Measurements from ENCODE around the gene COL9A3.

The COL9A3 gene

DNA sequence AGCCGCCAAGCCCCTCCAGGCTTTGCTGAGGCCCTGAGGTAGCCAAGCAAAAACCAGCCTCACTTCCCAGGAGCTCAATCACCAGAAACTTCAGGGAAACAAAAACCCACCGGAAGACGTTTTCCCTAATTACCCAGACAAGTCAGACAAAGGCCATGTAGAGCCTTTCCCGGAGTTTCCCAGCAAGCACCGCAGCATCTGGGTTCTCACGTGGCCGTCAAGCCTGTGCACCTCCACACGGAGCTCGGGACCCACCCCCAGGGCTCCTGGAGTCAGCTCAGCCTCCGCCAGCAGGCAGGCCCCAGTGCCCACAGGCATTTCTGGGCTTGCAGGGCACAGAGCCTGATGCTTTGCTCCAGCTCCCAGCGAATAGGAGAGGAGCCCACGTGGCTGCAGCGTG, 30.7 kb upstream of the COL9A3 start:
- no peak overlapping the region for H3K4me3 ChIP-seq (ENCODE audit: low read length)
- TF ChIP-seq, protein P1, sequence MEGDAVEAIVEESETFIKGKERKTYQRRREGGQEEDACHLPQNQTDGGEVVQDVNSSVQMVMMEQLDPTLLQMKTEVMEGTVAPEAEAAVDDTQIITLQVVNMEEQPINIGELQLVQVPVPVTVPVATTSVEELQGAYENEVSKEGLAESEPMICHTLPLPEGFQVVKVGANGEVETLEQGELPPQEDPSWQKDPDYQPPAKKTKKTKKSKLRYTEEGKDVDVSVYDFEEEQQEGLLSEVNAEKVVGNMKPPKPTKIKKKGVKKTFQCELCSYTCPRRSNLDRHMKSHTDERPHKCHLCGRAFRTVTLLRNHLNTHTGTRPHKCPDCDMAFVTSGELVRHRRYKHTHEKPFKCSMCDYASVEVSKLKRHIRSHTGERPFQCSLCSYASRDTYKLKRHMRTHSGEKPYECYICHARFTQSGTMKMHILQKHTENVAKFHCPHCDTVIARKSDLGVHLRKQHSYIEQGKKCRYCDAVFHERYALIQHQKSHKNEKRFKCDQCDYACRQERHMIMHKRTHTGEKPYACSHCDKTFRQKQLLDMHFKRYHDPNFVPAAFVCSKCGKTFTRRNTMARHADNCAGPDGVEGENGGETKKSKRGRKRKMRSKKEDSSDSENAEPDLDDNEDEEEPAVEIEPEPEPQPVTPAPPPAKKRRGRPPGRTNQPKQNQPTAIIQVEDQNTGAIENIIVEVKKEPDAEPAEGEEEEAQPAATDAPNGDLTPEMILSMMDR (conservative IDR thresholded peaks at IDR 0.05; ENCODE audit: low read depth, low read length) = no peak
- no peak for DNase-seq (ENCODE audit: low read depth)

DNA sequence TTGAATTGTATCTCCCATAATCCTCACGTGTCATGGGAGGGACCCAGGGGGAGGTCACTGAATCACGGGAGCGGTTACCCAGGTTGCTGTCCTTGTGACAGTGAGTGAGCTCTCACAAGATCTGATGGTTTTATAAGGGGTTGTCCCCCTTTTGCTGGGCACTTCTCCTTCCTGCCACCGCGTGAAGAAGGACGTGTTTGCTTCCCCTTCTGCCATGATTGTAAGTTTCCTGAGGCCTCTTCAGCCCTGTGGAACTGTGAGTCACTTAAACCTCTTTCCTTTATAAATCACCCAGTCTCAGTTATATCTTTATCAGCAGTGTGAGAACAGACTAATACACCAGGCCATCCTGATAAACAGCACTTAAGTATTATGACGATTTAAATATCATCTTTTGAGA, 29.5 kb upstream of the COL9A3 start:
- no peak for DNase-seq (ENCODE audit: low read depth)
- TF ChIP-seq, protein P1 (conservative IDR thresholded peaks at IDR 0.05; ENCODE audit: low read depth, low read length) = no peak
- no peak overlapping the region for H3K4me3 ChIP-seq (ENCODE audit: low read length)

DNA sequence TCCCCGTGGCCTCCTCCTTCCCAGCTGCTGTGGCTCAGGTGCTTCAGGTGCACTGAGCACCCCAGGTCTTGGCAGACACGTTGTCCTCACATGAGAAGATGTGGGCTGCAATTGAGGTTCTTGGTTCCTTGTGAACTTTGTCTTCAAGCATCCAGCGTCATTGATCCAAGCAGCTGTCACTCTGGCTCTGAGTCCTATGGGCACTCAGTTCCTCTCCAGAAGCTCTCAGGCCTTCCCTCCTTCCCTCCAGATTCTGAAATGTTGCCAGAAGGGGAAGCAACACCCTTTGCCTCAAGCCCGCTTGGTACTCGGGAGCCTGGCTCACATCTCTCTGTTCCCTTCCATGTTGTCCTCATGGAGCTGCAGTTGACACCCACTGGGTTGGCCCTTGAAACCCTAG, 29.0 kb upstream of the COL9A3 start:
- DNase-seq (ENCODE audit: low read depth) = no peak
- no peak overlapping the region for H3K4me3 ChIP-seq (ENCODE audit: low read length)
- TF ChIP-seq, protein P1 (conservative IDR thresholded peaks at IDR 0.05; ENCODE audit: low read depth, low read length) = no peak

DNA sequence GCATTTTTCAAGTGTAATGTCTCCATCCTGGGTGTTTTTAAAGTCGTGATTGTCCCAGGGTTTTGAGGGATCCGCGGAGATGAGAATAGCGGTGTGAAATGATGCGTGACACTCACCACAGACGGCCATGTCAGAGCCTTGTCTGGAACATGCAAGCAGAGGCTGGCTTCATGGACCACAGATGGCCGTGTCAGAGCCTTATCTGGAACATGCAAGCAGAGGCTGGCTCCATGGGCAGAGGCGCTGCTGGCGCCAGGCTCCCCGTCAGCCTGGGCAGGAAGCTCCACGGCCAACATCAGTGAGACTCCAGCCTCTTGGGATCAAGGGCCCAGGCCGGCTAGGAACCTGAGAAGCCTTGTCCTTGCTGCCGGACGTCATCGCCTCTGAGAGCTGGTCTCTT, 28.2 kb upstream of the COL9A3 start:
- no peak for DNase-seq (ENCODE audit: low read depth)
- TF ChIP-seq, protein P1 (conservative IDR thresholded peaks at IDR 0.05; ENCODE audit: low read depth, low read length) = no peak
- no peak overlapping the region for H3K4me3 ChIP-seq (ENCODE audit: low read length)

DNA sequence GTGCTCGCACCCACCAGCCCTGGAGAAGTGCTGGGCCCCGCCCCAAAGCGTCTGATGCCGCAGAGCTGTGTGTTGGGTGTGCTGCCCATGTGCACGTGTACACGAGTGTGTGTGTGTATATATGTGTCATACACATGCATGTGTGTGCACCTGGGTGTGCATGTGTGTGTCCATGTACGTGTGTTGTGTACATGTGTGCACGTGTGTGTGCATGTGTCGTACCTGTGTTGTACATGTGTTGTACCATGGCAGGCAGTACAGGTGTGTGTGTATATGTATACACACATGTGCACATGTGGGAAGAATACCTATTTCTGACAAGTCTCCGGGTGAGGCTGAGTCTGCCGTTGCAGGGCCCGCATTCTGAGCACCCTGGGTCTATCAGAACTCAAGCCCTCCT, 26.8 kb upstream of the COL9A3 start:
- no peak overlapping the region for H3K4me3 ChIP-seq (ENCODE audit: low read length)
- no peak for DNase-seq (ENCODE audit: low read depth)
- TF ChIP-seq, protein P1 (conservative IDR thresholded peaks at IDR 0.05; ENCODE audit: low read depth, low read length) = no peak

DNA sequence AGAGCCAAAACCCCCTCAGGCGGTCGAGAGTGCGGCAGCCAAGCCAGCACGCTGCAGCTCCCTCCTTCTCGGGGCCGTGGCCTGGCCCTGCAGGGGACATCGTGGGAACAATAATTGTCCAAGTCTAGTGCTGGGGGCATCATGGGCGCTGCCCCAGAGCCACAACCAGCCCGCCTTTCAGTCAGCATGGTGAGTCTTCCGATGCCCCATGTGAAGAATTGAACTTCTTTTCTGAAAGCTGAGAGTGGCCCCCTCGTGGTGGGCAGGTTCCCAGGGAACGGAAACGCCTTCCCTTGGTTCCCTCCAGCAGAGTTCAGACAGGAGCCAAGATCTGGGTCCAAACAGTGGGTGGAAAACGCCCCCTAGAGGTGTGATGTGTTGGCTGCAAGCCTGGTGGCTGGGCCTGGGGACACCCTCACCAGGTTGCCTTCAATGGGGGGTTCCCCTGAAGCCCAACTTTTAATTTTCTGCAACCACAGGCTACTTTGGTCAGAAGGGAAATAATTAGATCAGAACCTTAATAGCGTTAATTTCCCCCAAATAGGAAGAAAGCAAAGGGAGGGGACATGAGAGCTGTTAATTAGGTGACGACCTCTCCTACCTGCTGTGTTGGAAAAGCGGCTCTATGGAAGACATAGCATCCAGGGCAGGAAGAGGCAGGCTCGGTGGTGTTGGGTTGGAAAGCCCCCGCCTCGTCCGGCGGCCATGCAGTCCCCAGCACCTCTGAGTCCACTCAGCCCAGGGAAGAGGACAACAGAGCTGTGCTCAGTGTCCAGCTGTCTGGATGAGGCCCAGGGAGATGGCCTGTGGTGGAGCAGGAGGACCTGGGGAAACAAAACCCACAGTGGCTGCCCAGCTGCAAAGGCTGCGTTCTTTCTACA, 25.3 kb upstream of the COL9A3 start:
- no peak for DNase-seq (ENCODE audit: low read depth)
- TF ChIP-seq, protein P1 (conservative IDR thresholded peaks at IDR 0.05; ENCODE audit: low read depth, low read length) = peak; percentile 99
- no peak overlapping the region for H3K4me3 ChIP-seq (ENCODE audit: low read length)

Data from retinal pigment epithelial cell (primary cell).